Measurements from ENCODE around the gene CCL22.

Gene CCL22

GRCh38 chr16:57376313-57376818 is 17.8 kb downstream of the CCL22 start:
- TF ChIP-seq POLR2A (IDR thresholded peaks at IDR 0.05; ENCODE audit: low read length) = no peak
- no peak for TF ChIP-seq GATA1 (IDR thresholded peaks at IDR 0.05; ENCODE audit: low read depth, low read length)
- no peak for DNase-seq

- TF ChIP-seq POLR2A (IDR thresholded peaks at IDR 0.05; ENCODE audit: low read length) = no peak
- TF ChIP-seq GATA1 (IDR thresholded peaks at IDR 0.05; ENCODE audit: low read depth, low read length) = no peak
- no peak for DNase-seq
Observed at GRCh38 chr16:57377080-57377841, 18.7 kb downstream of the CCL22 start.

- DNase-seq = no peak
- no peak for TF ChIP-seq POLR2A (IDR thresholded peaks at IDR 0.05; ENCODE audit: low read length)
- no peak for TF ChIP-seq GATA1 (IDR thresholded peaks at IDR 0.05; ENCODE audit: low read depth, low read length)
Observed at GRCh38 chr16:57379579-57379978, 21.0 kb downstream of the CCL22 start.

GRCh38 chr16:57380671-57381462 is 22.3 kb downstream of the CCL22 start:
- TF ChIP-seq GATA1 (IDR thresholded peaks at IDR 0.05; ENCODE audit: low read depth, low read length) (no peak), POLR2A (IDR thresholded peaks at IDR 0.05; ENCODE audit: low read length) (no peak)

GRCh38 chr16:57381791-57382534 is 23.4 kb downstream of the CCL22 start:
- no peak for TF ChIP-seq GATA1 (IDR thresholded peaks at IDR 0.05; ENCODE audit: low read depth, low read length)
- no peak for TF ChIP-seq POLR2A (IDR thresholded peaks at IDR 0.05; ENCODE audit: low read length)
- no peak for DNase-seq

More at GRCh38 chr16:57380671-57381462, 22.3 kb downstream of the CCL22 start:
- peak; percentile 42 to 55 for DNase-seq

- TF ChIP-seq GATA1 (IDR thresholded peaks at IDR 0.05; ENCODE audit: low read depth, low read length) (no peak), POLR2A (IDR thresholded peaks at IDR 0.05; ENCODE audit: low read length) (no peak)
- DNase-seq = peak in 1 of 2 experiments; percentile 4
Observed at GRCh38 chr16:57382535-57383275, 24.1 kb downstream of the CCL22 start.

- no peak for TF ChIP-seq GATA1 (IDR thresholded peaks at IDR 0.05; ENCODE audit: low read depth, low read length)
- peak; percentile 59 for DNase-seq
Observed at GRCh38 chr16:57383276-57384247, 25.0 kb downstream of the CCL22 start.

GRCh38 chr16:57384248-57385070 is 25.9 kb downstream of the CCL22 start:
- TF ChIP-seq GATA1 (IDR thresholded peaks at IDR 0.05; ENCODE audit: low read depth, low read length) (no peak), POLR2A (IDR thresholded peaks at IDR 0.05; ENCODE audit: low read length) (no peak)
- no peak for DNase-seq

- TF ChIP-seq POLR2A (IDR thresholded peaks at IDR 0.05; ENCODE audit: low read length) (no peak), GATA1 (IDR thresholded peaks at IDR 0.05; ENCODE audit: low read depth, low read length) (no peak)
- no peak for DNase-seq
Observed at GRCh38 chr16:57385083-57385482, 26.5 kb downstream of the CCL22 start.

GRCh38 chr16:57386381-57386951 is 27.9 kb downstream of the CCL22 start:
- no peak for TF ChIP-seq GATA1 (IDR thresholded peaks at IDR 0.05; ENCODE audit: low read depth, low read length)
- no peak for TF ChIP-seq POLR2A (IDR thresholded peaks at IDR 0.05; ENCODE audit: low read length)
- DNase-seq = no peak

Data from erythroblast (primary cell).